IPS-NIHi7 (cell line): ENCODE results near the gene GSK3B.

Source experiments
- DNase-seq: peaks from one replicate; pipeline ENCODE4 v3.0.0; 2012; ENCODE audit warnings: mixed read lengths; ENCODE audit errors: extremely low spot score

Gene GSK3B

DNA sequence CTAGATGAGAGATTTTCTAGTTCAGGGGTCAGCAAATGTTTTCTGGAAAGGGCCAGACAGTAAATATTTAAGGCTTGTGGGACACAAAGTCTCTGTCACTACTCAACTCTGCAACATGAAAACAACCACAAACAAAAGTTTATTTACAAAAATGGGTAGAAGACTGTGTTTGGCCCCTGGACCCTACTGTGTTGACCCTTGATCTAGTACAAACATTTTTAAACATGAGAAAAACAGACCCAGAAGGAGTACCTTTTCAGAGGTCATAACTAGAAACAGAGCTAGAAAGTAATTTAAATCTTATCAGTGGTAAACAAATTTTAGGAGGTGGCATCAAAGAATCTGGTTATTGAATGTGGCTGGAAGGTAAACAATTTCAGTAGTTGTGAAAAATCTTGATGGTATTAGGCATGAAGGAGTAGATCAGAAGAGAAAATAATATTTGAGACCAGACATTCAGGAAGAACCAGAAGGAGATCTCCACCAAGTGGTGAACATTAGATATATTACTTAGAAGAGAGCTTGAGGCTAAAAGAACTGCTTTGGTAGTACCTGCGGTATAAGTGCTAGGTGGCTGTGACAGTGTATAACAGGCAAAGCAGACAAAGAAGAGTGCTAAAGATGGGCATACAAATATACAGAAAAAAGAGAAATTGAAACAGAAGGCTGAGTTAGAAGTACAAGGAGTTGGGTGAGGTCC, 210.6 kb downstream of the GSK3B start:
- no peak for DNase-seq

DNA sequence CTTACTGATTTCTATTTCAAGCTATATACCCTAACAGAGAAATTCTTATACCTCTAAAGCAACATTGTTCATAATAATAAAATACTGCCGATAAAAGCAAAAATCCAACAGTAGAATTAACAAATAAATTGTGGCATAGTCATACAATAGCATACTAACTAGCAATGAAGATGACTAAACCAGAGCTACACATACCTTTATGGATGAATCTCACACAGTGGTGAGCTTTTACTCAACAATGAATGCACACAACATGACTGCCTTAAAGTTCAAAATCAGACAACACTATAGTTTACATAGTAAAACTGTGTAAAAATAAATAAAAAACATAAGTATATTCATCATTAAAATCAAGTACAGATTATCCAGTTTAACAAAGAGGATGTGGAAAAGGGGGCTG, 213.3 kb downstream of the GSK3B start:
- DNase-seq: no peak

DNA sequence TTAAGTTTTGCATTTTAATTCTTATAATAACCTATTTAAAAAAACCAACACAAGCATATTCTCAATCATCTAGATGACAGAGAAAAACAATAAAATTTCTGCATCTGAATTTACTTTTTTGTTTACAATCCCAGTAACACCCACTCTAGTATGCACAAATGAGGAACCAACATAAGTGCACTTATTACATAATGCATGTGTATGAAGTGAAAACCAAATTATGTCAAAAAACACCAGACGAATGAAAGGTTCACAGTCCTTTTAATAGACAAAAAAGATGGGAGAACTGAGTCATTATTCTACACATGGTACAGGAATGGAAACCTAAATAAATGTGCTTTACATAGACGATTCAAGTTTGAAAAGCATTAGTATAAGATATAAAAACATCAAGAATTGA, 220.6 kb downstream of the GSK3B start:
- no peak for DNase-seq

DNA sequence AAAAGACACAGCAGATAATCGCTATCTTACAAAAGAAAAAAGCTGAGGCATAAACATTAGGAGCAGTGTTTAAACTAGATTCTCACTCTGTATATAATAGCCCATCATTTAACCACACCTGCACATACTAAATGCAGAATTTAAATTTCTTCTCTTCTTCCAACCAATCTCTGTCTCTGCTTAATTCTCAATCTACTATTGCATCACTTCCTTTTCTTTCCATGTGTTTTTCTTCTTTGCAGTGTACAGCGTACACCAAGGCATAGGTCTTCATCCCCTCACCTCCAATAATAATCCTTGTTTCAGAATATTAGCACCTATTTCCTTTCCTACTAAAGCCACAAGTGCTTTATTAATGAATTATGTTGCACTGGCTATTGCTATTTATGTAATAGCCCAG, 221.5 kb downstream of the GSK3B start:
- DNase-seq: no peak

DNA sequence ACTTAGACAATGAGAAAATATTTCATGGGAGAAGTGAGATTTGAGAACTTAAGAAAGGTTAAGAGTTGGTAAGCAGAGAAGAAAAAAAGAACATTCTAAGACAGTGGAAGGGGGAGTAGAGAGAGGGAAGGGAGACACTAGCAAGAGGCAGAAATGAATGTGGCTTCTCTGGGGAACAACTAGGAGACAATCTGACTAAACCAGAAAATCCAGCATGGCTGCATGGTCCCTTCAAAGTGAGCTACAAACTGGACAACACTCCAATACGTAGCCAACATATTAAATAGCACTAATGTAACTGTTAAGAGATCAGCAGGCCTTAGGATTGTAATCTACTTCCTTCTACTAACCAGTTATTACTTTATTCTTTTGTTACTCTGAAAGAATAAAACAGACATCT, 222.7 kb downstream of the GSK3B start:
- no peak for DNase-seq

DNA sequence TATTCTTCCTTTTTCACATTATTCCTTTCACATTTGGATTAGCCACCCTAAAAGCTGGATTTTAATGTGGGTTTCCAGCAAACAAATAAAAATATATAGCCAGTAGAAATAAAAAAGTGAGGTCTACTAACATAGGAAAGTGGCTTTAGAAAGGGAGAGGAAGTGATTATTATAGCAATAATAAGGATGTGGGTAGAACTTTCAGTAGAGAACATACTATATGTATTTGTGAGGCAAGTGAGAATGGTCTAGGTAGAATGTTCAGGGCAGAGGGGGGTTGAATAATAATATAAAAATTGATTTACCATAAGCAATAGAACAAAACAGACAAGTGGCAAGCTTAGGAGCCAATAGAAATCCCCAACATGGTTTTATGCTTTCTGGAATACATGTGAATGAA, 223.7 kb downstream of the GSK3B start:
- DNase-seq: no peak

DNA sequence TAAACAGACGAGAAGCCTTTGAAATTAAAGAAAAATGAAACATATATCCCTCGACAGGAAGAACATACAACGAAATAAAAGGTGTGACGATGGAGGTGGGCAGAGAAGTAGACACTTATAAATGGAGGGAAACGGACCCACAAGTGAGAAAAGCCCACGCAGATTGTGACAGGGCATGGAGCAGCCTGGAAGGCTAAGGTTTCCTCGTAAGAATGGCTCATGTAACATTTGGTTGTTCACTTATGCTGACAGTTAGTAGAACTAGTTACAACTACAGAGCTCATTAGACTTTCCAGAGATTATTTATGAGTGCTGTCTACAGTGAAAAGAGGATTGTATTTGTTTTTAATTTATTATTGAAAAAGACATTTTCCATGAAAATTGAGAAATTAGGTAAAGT, 229.8 kb downstream of the GSK3B start:
- no peak for DNase-seq

DNA sequence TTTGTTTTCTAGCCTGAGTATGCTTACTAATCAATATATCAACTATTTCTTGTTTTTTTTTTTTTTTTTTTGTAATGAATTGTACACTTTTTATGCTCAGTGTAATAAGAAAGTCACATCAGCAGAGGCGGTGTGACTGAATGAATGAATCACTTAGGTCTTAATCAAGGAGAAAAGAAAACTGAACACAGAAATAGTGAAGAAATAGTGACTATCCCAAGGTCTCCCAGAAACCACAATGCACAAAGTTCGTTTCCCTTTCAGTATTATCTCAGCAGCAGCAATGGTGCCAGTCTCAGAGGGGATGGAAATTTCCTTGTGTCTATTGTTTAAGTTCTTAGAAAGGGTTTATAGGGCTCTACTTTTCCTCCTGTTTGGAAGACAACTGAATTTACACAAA, 231.6 kb downstream of the GSK3B start:
- no peak for DNase-seq

DNA sequence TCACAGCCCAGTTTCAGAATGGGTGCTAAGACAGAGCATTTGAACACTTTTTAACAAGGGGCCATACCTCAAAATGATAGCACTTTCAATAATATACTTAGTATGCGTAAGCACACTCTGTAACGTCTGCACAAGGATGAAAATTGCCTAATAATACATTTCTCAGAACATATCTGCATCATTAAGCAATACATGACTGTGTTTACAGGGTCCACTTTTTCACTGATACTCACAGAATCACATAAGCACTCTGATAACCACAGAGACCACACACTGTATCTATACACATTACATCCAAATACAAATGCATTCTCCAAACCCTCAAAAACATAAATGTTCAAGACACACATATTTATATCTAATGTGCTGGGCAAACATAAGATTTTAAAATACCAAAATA, 232.6 kb downstream of the GSK3B start:
- no peak for DNase-seq

DNA sequence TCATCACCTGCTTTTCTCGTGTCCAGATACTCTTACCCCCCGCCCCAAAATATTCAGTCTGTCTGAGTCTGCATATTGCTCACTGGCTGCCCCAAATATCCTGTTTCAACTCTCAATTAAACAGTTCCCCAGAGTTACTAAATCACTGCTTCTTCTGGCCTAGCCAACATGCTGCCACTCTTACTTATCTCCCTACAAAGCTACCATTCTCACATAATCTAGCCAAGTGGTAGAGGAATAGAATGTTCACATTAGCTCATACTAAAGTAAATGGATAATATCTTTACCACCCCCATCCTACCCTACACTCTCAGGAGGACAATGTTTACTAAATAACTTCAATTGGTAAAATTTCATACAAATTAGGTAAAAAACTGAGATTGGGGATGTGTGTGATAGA, 234.5 kb downstream of the GSK3B start:
- DNase-seq: no peak

DNA sequence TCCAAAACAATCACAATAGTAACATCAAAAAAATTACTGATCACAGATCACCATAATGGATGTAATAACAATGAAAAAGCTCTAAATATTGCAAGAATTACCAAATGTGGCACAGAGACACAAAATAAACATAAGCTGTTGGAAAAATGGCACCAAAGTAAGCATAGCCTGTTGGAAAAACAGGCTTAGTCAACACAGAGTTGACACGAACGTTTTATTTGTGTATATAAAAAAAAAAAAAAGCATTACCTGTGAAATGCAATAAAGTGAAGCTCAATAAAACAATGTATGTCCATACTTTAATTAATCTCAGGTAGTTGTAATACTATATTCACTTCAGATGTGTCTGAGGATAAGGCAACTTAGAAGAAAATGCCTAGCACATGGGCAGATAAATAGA, 235.3 kb downstream of the GSK3B start:
- DNase-seq: no peak

DNA sequence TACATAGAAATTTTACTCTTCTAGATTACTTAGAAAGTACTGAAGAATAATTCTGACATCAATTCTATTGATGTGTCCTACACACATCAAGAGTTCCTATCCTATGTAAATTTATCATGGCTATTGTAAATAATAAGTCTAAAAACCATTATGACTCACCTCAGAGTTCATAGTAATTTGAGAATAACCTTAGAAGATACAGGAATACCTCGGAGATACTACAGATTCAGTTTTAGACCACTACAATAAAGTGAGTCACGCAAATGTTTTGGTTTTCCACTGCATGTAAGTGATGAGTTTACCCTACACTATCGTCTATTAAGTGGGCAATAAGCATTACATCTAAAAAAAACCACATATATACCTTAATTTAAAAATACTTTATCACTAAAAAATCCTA, 237.6 kb downstream of the GSK3B start:
- no peak for DNase-seq

DNA sequence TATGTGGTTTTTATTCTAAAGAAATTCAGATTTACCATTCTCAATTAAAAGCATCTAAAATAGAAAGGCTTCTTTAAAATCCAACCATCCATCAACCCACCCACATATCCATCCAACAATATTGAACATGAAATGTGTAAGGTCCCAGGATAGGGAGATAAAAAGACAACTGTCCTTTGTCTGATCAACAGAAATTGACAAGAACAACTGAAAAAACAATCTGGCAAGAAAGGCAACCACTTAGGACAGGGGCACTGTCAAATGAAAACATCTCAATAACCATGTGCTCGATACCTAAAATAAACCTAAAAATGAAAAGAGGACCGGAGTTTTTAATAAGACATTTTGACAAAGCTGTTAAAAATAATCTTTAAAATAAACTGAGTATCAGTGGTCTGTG, 245.1 kb downstream of the GSK3B start:
- DNase-seq: no peak

DNA sequence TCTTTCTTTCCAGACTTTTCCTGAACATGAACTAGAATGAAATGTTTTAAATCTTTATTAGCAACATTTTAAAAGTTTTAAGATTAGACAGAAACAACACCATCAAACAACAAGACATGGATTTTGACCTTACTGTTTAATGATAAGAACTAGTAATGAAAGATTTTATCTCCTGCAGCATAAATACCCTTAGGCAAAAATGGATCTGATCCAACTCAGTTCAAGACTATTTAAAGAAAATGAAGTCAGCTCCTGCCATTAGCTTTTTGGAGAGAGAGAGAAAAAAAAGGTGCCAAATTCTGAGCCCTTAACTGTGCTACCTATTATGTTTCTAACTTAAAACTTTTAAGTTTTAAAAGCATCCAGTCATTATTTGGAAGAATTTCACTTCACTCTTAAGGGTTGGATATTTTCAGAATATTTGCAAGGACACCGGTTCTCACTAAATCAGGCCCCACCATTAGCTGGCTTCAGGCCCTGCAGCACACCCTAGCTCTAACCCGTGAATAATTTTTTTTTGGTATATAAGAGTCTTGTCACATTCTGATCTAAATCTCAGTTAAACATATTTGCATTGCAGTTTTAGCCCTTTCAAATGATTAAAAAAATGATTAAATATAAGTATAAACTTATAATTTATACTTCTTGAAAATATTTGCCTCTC, 252.3 kb downstream of the GSK3B start:
- no peak for DNase-seq

DNA sequence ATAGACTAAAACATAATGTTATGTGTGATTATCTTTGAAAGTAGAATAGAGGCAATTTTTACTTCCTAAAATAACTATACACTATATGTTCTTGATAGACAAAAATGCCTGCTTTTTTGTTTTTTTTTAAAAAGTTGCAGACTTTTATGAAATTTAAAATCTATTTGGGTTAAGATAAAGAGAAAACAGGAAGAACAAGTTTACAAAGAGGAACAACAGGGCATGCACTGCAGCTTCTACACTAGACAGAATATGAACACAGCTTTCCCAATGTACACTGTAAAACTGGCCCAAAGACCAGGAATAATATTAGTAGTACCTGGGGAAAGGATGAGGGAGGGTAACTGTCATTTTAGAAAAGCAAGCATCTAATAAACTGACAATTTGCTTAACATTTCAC, 258.7 kb downstream of the GSK3B start:
- DNase-seq: no peak

DNA sequence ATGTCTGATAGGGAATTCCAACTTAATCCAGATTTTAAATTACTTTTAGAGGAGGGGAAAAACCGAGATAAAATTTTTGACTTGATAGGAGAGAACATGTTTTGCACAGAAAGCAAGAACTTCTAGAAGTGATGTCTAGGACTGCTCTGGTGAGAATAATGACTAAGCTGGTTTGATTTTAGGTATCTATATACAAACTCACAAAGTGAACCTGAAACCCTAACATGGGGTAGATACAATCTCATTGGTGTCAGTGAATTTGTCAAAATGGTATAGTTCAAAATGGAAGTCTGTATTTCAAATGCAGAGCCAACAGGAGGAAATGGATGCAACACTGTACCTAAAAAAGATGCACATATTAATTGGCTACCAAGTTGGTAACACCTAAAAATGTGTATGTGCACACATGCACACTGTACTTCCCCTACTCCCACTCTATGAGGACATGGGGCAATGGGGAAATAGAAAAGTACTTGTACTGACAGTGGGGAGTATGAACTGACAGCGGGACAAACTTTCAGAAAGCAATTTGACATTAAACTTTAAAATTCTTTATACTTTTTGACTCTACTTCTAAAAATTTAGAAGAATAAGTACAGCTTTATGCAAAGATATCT, 259.4 kb downstream of the GSK3B start:
- DNase-seq: no peak

DNA sequence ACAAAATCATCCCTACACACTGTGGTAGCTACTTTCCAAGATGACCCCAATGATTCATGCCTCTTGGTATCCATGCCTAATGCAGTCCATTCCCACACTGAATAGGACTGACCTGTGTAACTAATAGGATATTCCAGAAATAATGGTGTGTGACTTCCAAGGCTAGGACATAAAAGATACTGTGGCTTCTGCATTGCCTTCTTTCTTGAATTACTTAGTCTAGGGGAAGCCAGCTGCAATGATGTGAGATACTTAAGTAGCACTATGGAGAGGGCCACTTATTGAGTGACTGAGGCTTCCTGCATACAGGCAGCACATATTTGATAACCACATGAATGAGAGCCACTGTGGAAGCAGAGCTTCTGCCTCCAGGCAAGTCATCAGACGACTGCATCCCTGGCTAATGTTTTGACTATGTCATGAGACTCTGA, 262.3 kb downstream of the GSK3B start:
- DNase-seq: no peak

DNA sequence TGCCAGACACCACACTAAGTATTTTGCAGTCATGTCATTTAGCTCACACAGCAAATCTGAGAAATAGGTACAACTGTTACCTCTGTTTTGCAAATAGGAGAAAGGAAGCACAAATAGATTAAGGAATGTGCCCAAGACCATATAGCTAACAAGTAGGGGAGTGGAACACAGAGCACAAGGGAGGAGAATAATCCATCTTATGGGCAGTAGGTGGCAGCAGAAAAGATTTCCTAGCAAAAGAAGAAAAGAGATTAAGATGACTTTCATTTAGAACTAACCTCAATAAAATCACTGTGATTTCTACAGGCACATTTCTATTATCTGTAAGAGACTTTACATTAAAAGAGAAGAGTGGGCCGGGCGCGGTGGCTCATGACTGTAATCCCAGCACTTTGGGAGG, 263.2 kb downstream of the GSK3B start:
- no peak for DNase-seq

DNA sequence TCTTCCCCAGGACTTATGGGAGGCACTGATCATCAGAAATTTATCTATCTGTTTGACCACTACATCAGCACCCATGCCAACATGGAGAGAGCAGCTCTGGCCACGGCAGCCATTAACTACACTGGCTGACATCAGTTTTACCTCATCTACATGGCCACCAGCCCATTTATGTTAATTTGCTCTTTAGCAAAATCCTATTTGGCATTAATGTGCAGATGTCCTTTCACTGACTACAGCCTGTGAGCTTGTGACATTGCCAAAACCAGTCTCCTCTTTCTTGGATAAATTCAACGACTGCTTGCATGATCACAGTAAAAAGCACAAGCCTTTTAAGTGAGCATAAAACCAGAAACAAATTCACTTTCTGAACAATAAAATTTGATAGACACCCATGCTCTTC, 264.8 kb downstream of the GSK3B start:
- DNase-seq: no peak

DNA sequence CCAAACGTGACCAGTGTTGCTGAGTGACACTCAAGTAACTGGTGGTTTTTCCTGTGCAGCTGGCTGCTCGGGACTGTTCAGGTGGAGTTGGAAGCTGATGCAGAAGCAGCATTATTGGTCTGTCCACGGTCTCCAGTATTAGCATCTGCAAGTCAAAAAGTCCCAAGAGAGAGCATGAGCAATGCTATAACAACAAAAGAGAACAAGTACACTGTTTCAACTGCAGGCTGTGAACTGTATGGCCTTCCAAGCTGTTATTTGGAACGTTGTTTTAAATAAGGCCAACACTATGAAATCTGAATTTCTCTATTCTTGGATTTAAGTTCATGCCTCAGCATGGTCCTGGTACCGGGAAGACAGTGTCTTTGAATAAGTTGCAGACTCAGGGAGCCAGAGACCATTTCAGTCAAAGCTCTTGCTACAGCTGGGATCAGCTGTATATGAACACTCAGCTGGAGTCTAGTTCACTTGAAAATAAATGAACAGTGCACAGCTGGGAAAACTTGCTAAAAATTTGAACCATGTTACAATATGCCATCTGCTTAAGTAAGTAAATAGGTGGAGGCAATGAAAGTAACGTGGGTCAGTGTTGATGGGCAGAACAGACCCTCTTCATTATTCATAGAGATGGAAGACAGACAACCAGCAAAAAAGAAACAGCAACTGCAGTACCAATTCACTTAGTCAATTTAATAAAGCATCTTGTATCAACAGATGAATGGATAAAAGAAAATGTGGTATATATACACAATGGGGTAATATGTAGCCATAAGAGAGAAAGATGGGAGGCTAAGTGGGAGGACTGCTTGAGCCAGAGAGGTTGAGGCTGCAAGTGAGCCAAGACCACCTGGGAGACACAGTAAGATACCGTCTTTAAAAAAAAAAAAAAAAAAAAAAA, 267.3 kb downstream of the GSK3B start:
- no peak for DNase-seq

DNA sequence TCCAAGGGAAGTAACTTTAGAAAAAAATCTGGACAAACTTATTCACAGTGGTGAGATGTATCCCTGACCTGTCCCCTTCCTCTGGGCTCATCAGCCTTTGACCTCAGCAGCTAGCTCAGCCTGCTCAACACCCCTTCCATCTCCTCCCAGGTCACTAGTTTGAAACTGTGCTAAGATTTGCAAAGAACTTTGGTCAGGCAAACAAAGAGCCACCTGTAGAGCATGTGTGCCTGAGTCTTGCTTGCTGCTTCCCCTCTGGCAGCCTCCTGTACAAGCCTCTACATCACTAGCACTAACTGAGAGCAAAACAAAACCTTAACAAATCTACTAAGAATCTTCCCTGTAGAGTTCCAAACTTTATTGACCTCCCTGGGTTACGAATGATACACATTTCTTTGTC, 268.4 kb downstream of the GSK3B start:
- DNase-seq: no peak

DNA sequence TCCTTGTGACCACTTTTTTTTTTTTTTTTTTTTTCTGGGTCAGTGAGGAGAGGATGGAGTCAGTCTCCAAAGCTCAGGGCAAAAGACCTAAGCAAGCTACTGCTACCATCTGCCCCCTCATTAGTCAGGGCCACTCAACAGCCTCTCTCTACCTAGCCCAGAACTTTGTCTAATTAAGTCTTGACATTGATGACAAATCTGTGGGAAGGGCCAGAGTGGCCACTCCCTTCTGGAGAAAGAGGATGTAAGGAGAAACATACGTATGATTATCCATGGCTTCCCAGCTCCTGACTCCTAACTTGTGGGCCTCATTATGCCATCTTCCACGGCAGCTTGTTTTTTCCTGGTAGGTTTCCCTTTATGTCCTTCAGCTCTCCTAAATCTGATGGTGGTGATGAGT, 274.4 kb downstream of the GSK3B start:
- no peak for DNase-seq
